H4 (cell line): ENCODE results near the gene RNFT2. TPM values are rescaled to one million over a fixed set of nuclear protein-coding genes. Genes with fewer than 3 reads are reported as not detected.

Experiments
- DNase-seq: peaks from one replicate; pipeline ENCODE4 v3.0.0-alpha.2; 2015; ENCODE audit warnings: low spot score
- total RNA-seq: library from RNA; depleted of rRNA; stranded (reverse); fragments of >200 nt; shearing (Covaris generic); gene quantifications from 2 replicates; pipeline ENCODE4 v1.2.3, GENCODE V29; 2014

The RNFT2 gene
- total RNA-seq, 1 experiment from 2014 or later = 4.5 TPM

- DNase-seq = no peak
These were observed 140.7 kb downstream of the RNFT2 start for GRCh38 chr12:116878567-116879508.

- no peak for DNase-seq
These were observed 141.5 kb downstream of the RNFT2 start for GRCh38 chr12:116879509-116880212.

- DNase-seq = no peak
These were observed 142.2 kb downstream of the RNFT2 start for GRCh38 chr12:116880213-116880816.

- DNase-seq = no peak
These were observed 142.8 kb downstream of the RNFT2 start for GRCh38 chr12:116880817-116881324.

GRCh38 chr12:116881325-116881876 is 143.3 kb downstream of the RNFT2 start, which contains the start of gene HRK:
Gene HRK (minus strand): TSS chr12:116881441. CDS start chr12:116881307, 134 bp downstream.
- no peak for DNase-seq

- no peak for DNase-seq
These were observed 143.9 kb downstream of the RNFT2 start for GRCh38 chr12:116881877-116882507.

- DNase-seq = no peak
These were observed 144.6 kb downstream of the RNFT2 start for GRCh38 chr12:116882742-116883141.

GRCh38 chr12:116884871-116885270 is 146.8 kb downstream of the RNFT2 start:
- DNase-seq = no peak

- DNase-seq = no peak
These were observed 147.4 kb downstream of the RNFT2 start for GRCh38 chr12:116885491-116885890.

- DNase-seq = no peak
These were observed 149.1 kb downstream of the RNFT2 start for GRCh38 chr12:116887244-116887643.

GRCh38 chr12:116887897-116888296 is 149.8 kb downstream of the RNFT2 start:
- no peak for DNase-seq

- no peak for DNase-seq
These were observed 152.2 kb downstream of the RNFT2 start for GRCh38 chr12:116890330-116890729.

GRCh38 chr12:116891019-116891418 is 152.9 kb downstream of the RNFT2 start:
- no peak for DNase-seq

- no peak for DNase-seq
These were observed 154.4 kb downstream of the RNFT2 start for GRCh38 chr12:116892349-116893140.

GRCh38 chr12:116894913-116895312 is 156.8 kb downstream of the RNFT2 start:
- no peak for DNase-seq

- DNase-seq = no peak
These were observed 158.4 kb downstream of the RNFT2 start for GRCh38 chr12:116896411-116896924.

- no peak for DNase-seq
These were observed 159.4 kb downstream of the RNFT2 start for GRCh38 chr12:116897476-116897875.

GRCh38 chr12:116898669-116899068 is 160.6 kb downstream of the RNFT2 start:
- DNase-seq = no peak

- no peak for DNase-seq
These were observed 163.5 kb downstream of the RNFT2 start for GRCh38 chr12:116901612-116902011.
